Measurements from ENCODE around the gene ALKBH5.
"Not testable (repeated sequence)": the region's sequence is repeated elsewhere in the genome, so short reads cannot be mapped to it uniquely, and the experiment has no call there.

The ALKBH5 gene

GRCh38 chr17:18186627-18186982 is 3.0 kb downstream of the ALKBH5 start:
- peak; percentile 31 for DNase-seq

- no peak for DNase-seq
These were observed 3.6 kb downstream of the ALKBH5 start for GRCh38 chr17:18187226-18187625.

- peak; percentile 30 for DNase-seq
These were observed 4.5 kb downstream of the ALKBH5 start for GRCh38 chr17:18187821-18188761.

GRCh38 chr17:18190628-18191235 is 7.1 kb downstream of the ALKBH5 start:
- no peak for DNase-seq

GRCh38 chr17:18191236-18191667 is 7.6 kb downstream of the ALKBH5 start:
- DNase-seq = no peak

- no peak for DNase-seq
These were observed 8.3 kb downstream of the ALKBH5 start for GRCh38 chr17:18191967-18192366.

- DNase-seq = no peak
These were observed 10.8 kb downstream of the ALKBH5 start for GRCh38 chr17:18194394-18194793.

GRCh38 chr17:18194804-18195203 is 11.2 kb downstream of the ALKBH5 start:
- no peak for DNase-seq

GRCh38 chr17:18195246-18195645 is 11.6 kb downstream of the ALKBH5 start:
- no peak for DNase-seq

- no peak for DNase-seq
These were observed 14.0 kb downstream of the ALKBH5 start for GRCh38 chr17:18197535-18198194.

GRCh38 chr17:18198530-18198929 is 14.9 kb downstream of the ALKBH5 start:
- DNase-seq = no peak

- no peak for DNase-seq
These were observed 17.5 kb downstream of the ALKBH5 start for GRCh38 chr17:18201108-18201507.

GRCh38 chr17:18203308-18203707 is 19.7 kb downstream of the ALKBH5 start:
- no peak for DNase-seq

- DNase-seq = no peak
These were observed 22.2 kb downstream of the ALKBH5 start for GRCh38 chr17:18205861-18206260.

- DNase-seq = no peak
These were observed 23.3 kb downstream of the ALKBH5 start for GRCh38 chr17:18206962-18207361.

- no peak for DNase-seq
These were observed 24.5 kb downstream of the ALKBH5 start for GRCh38 chr17:18208092-18208491.

GRCh38 chr17:18213666-18214270 is 30.1 kb downstream of the ALKBH5 start:
- no peak for DNase-seq

- DNase-seq = not testable (repeated sequence)
These were observed 33.3 kb downstream of the ALKBH5 start for GRCh38 chr17:18216906-18217305.

GRCh38 chr17:18217412-18218015 is 33.9 kb downstream of the ALKBH5 start:
- peak; percentile 51 for DNase-seq

- no peak for DNase-seq
These were observed 35.3 kb downstream of the ALKBH5 start for GRCh38 chr17:18218756-18219415.

GRCh38 chr17:18224053-18224386 is 40.4 kb downstream of the ALKBH5 start:
- no peak for DNase-seq

GRCh38 chr17:18224387-18225120 is 40.9 kb downstream of the ALKBH5 start:
- DNase-seq = peak; percentile 59

Measured in fibroblast of skin of right biceps (primary cell).